Esophagus squamous epithelium (tissue), 5 donors: ENCODE measurements around the gene FAM114A1. TPM values are rescaled to one million over a fixed set of nuclear protein-coding genes. Genes with fewer than 3 reads are reported as not detected.

Source experiments
- DNase-seq: peaks from one replicate; lab custom pipeline; 2025; lab: John Stamatoyannopoulos, UW
- H3K27ac ChIP-seq, 4 donors: fragments of 200-600 bp; sonication (generic); one replicate each; pipeline ENCODE4 v1.5.1; 2016 to 2019; ENCODE audit warnings: mild to moderate bottlenecking in 1 of 4
- H3K27me3 ChIP-seq, 4 donors: fragments of 200-600 bp; sonication (generic); 1 replicate in 3 of 4; 2 replicates in 1 of 4; pipeline versions ENCODE4 v1.5.1 to v1.6.0; 2017 to 2021; ENCODE audit warnings: antibody characterized with exemption in 1 of 4
- H3K36me3 ChIP-seq, 3 donors: fragments of 200-600 bp; sonication (generic); one replicate each; pipeline ENCODE4 v1.5.1; 2016 to 2019
- H3K4me1 ChIP-seq, 3 donors: fragments of 200-600 bp; sonication (generic); one replicate each; pipeline ENCODE4 v1.5.1; 2017 to 2019
- H3K4me3 ChIP-seq, 4 donors: fragments of 200-600 bp; sonication (generic); 1 replicate in 3 of 4; 2 replicates in 1 of 4; pipeline ENCODE4 v1.5.1; 2016 to 2019; ENCODE audit warnings: mild to moderate bottlenecking in 2 of 4, moderate library complexity in 1 of 4
- H3K9me3 ChIP-seq, 3 donors: fragments of 200-600 bp; sonication (generic); one replicate each; pipeline ENCODE4 v1.5.1; 2016 to 2019
- CTCF ChIP-seq, 6 experiments: fragments of 450-650 bp in 4 of 6; fragments of 200-600 bp in 2 of 6; sonication (generic) in 2 of 6; IDR thresholded peaks; one replicate each; pipeline ENCODE4 v1.5.1; 2016 to 2019; ENCODE audit warnings: antibody characterized with exemption in 6 of 6, mild to moderate bottlenecking in 4 of 6, moderate library complexity in 4 of 6
- POLR2A ChIP-seq, 4 donors: fragments of 450-650 bp; IDR thresholded peaks; one replicate each; pipeline ENCODE4 v1.6.1; 2017; ENCODE audit warnings: antibody characterized with exemption in 4 of 4, mild to moderate bottlenecking in 4 of 4, moderate library complexity in 3 of 4
- WGBS, 2 donors: methylation state at CpG; one replicate each; pipeline ENCODE4 v1.1.5; 2018; 5-methylcytosine and 5-hydroxymethylcytosine counted together
- intact Hi-C: fragments of 100-400 bp; cut with DNase I; formaldehyde crosslinking; loops from one replicate; pipeline ENCODE4 v1.15.0; 2022
- total RNA-seq, 4 donors: library from RNA; depleted of rRNA; stranded (reverse); fragments of >200 nt; gene quantifications; one replicate each; pipeline ENCODE4 v1.1.0, GENCODE V29; 2016
- donor health status: DM: yes; HTN: yes; CAD: no.

The FAM114A1 gene
- total RNA-seq, 4 donors from 2014 or later: 36.7 to 80.9 (median 69.2) TPM

DNA sequence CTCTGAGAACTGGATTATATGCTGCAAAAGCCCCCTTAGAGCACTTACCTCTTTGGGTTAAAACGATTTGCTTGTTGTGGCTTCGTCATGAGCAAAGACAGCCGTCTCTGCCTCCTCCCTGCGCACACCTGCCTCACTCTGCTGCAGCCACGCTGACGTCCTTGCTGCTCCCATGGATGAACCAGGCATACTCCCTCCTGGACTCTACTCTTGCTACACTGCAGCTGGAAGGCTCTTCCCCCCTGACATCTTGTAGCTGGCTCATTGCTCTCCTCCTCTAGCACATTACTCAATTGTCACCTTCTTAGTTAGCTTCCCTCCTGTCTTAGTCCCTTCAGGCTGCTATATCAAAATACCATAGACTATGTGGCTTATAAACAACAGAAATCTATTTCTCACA lies 59.3 kb downstream of the FAM114A1 start:
- Histone ChIP-seq H3K4me1 (peaks cover 0 to 5% (median 0%) of the 10 kb centered on the region in 3 donors), H3K36me3 (peaks cover 0 to 100% (median 0%) of the 10 kb centered on the region in 3 donors), H3K27me3 (no peaks in the 10 kb centered on the region), H3K9me3 (no peaks in the 10 kb centered on the region), H3K4me3 (no peak overlapping the region), H3K27ac (peak overlapping the region in 3 of 4 donors; percentile 24 to 49 (median 34))
- intact Hi-C loops: no loop called here
- DNase-seq: no peak
- WGBS, 2 donors: 70 to 90% methylated on average over 6 of the region's 6 CpGs
- TF ChIP-seq POLR2A (IDR thresholded peaks at IDR 0.05) (no peak), CTCF (IDR thresholded peaks at IDR 0.05) (no peak)

DNA sequence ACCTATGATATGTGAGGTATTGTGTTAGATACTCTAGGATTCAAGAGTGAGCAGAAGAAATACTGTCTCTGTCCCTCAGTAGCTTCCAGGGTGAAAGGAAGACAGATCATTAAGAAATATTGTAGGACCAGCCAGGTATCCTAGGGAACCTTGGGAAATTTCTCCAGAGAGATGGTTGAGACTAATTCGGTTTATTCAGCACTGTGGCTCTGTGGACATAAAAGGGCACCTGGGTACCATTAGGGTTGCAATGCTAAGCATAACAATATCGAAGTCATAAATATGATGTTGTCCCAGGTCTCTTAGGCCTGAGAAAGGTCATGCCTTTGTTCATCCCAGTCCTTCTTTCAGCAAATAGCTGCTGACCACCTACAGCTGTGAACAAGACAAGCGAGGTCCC lies 61.0 kb downstream of the FAM114A1 start:
- Histone ChIP-seq H3K27me3 (no peaks in the 10 kb centered on the region), H3K27ac (peak overlapping the region in 1 of 4 donors; percentile 37), H3K4me1 (peaks cover 0 to 5% (median 0%) of the 10 kb centered on the region in 3 donors), H3K9me3 (no peaks in the 10 kb centered on the region), H3K36me3 (peaks cover 0 to 100% (median 7%) of the 10 kb centered on the region in 3 donors), H3K4me3 (no peak overlapping the region)
- intact Hi-C loops: no loop called here
- WGBS, 2 donors: 87 to 91% methylated on average over 2 to 3 of the region's 3 CpGs
- TF ChIP-seq CTCF (IDR thresholded peaks at IDR 0.05): no peak
- TF ChIP-seq POLR2A (IDR thresholded peaks at IDR 0.05): no peak
- no peak for DNase-seq

DNA sequence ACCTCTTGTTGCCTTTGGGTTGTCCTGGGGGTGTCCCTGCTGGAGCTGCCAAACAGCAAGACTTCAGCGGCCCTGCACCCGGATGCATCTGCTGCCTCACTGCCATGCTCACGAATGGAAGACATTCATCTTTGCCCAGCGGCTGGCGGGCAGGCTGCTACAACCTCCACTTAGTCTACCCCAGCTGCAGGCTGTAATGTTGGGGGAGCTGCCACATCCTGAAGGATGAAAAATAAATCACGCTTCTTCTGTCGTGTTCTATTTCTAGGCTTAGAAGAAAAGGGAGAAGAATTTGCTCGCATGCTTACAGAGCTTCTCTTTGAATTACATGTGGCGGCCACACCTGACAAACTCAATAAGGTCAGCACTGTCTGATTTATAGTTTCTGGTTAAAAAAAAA lies 61.4 kb downstream of the FAM114A1 start:
- Histone ChIP-seq H3K4me1 (peaks cover 0 to 5% (median 0%) of the 10 kb centered on the region in 3 donors), H3K9me3 (no peaks in the 10 kb centered on the region), H3K27ac (peak overlapping the region in 1 of 4 donors; percentile 37), H3K36me3 (peaks cover 0 to 100% (median 8%) of the 10 kb centered on the region in 3 donors), H3K4me3 (no peak overlapping the region), H3K27me3 (no peaks in the 10 kb centered on the region)
- DNase-seq: no peak
- TF ChIP-seq POLR2A (IDR thresholded peaks at IDR 0.05) (no peak), CTCF (IDR thresholded peaks at IDR 0.05) (no peak)
- WGBS, 2 donors: 81 to 88% methylated on average over 6 to 8 of the region's 9 CpGs
- intact Hi-C loops: no loop called here

DNA sequence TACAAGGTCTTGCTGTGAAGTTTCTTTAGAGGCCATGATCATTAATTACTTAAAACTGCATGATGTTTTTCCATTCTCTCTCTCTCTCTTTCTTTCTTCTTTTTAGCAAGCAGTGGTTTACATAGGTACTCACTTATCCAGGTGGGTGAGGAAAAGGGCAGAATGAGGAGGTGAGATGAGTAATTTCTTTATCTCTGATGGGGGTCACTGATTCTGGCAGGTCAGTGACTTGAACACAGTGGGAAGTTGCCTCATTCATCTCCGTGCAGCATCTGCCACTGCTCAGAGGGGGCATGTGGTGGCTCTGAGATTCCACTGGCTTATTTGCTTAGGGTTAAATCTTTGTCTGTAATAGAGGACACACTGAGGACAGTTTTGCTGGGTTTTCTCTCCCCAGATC lies 62.6 kb downstream of the FAM114A1 start:
- WGBS, 2 donors: 29 to 45% methylated on average over 1 of the region's 1 CpG
- no peaks in the 10 kb centered on the region for H3K27me3 ChIP-seq
- DNase-seq: no peak
- no peak for TF ChIP-seq POLR2A (IDR thresholded peaks at IDR 0.05)
- no peak for TF ChIP-seq CTCF (IDR thresholded peaks at IDR 0.05)
- H3K9me3 ChIP-seq: no peaks in the 10 kb centered on the region
- intact Hi-C loops: no loop called here
- H3K27ac ChIP-seq: peak overlapping the region in 2 of 4 donors; percentile 4 to 11
- no peak overlapping the region for H3K4me3 ChIP-seq
- H3K4me1 ChIP-seq: peaks cover 0 to 5% (median 0%) of the 10 kb centered on the region in 3 donors
- H3K36me3 ChIP-seq: peaks cover 0 to 100% (median 8%) of the 10 kb centered on the region in 3 donors

GRCh38 chr4:38930707-38931106 lies 63.1 kb downstream of the FAM114A1 start:
- Histone ChIP-seq H3K27me3 (no peaks in the 10 kb centered on the region), H3K4me1 (peaks cover 0 to 5% (median 0%) of the 10 kb centered on the region in 3 donors), H3K9me3 (no peaks in the 10 kb centered on the region), H3K36me3 (peaks cover 0 to 100% (median 8%) of the 10 kb centered on the region in 3 donors), H3K27ac (peak overlapping the region in 2 of 4 donors; percentile 4 to 11), H3K4me3 (no peak overlapping the region)
- DNase-seq: no peak
- intact Hi-C loops: no loop called here
- 78 to 81% methylated on average over 6 of the region's 6 CpGs for WGBS, 2 donors
- TF ChIP-seq CTCF (IDR thresholded peaks at IDR 0.05): no peak
- TF ChIP-seq POLR2A (IDR thresholded peaks at IDR 0.05): no peak
